K562 (cell line): Measurements from ENCODE around the gene MOCS3. TPM values are rescaled to one million over a fixed set of nuclear protein-coding genes. Genes with fewer than 3 reads are reported as not detected.

Experiments
- CBX2 ChIP-seq: fragments of 200-600 bp; sonication (generic); IDR thresholded peaks from one replicate; pipeline ENCODE4 v1.6.1; 2012; ENCODE audit warnings: mild to moderate bottlenecking, low read length, inconsistent platforms; ENCODE audit not compliant: insufficient read depth, poor library complexity, severe bottlenecking
- ELF2 ChIP-seq: fragments of 250-450 bp; sonication (Bioruptor Pico); IDR thresholded peaks from 2 replicates; pipeline ENCODE4 v1.5.0; 2021; ENCODE audit warnings: mild to moderate bottlenecking
- KAT2B ChIP-seq: IDR thresholded peaks from one replicate; pipeline ENCODE4 v1.6.1; 2012; ENCODE audit warnings: low read depth, mild to moderate bottlenecking, control low read depth, inconsistent platforms, low read length, moderate library complexity
- SPI1 ChIP-seq: IDR thresholded peaks from 2 replicates; pipeline ENCODE4 v1.6.1; 2011; ENCODE audit warnings: low read depth, low read length, control low read depth, borderline replicate concordance
- YY1 ChIP-seq, 3 experiments: IDR thresholded peaks; 2 replicates each; pipeline ENCODE4 v1.6.1; 2011; ENCODE audit warnings: low read length in 2 of 3, mild to moderate bottlenecking in 2 of 3, moderate library complexity in 2 of 3, borderline replicate concordance in 1 of 3, control low read depth in 1 of 3, low read depth in 1 of 3; ENCODE audit not compliant: insufficient read depth in 3 of 3, insufficient replicate concordance in 2 of 3, control insufficient read depth in 1 of 3, insufficient read length in 1 of 3; ENCODE audit errors: extremely low read depth in 1 of 3
- ZBTB8A ChIP-seq: fragments of 450-650 bp; IDR thresholded peaks from 2 replicates; pipeline ENCODE4 v1.6.1; 2018; ENCODE audit warnings: mild to moderate bottlenecking, moderate library complexity; ENCODE audit not compliant: partially characterized antibody
- polyA plus RNA-seq, 8 experiments: library from polyadenylated mRNA; depleted of rRNA in 4 of 8; stranded (reverse) in 5 of 8; unstranded in 3 of 8; fragments of >200 nt; fragmentation: Nextera tagmentation in 2 of 8; fragmentation: Illumina TruSeq in 1 of 8; extraction: Ambion mirVana in 2 of 8; extraction: Trizol in 1 of 8; gene quantifications; 2 replicates each; pipeline versions ENCODE4 v1.2.1 to v1.2.3, GENCODE V29; 2011 to 2014; ENCODE audit warnings: inconsistent platforms in 1 of 8, missing spikeins in 1 of 8
- total RNA-seq, 7 experiments: library from RNA; depleted of rRNA in 6 of 7; stranded (reverse); fragments of >200 nt in 6 of 7; fragmentation: Illumina TruSeq in 2 of 7; extraction: Trizol in 2 of 7; gene quantifications; 2 replicates each; pipeline versions ENCODE4 v1.2.1 to v1.2.3, GENCODE V29; 2011 to 2021; ENCODE audit warnings: low replicate concordance in 1 of 7
- TF ChIP-seq, protein P1 (sequence below): fragments of 250-450 bp; sonication (Bioruptor Pico); IDR thresholded peaks from 2 replicates; pipeline ENCODE4 v1.8.0; 2021; ENCODE audit warnings: borderline replicate concordance, mild to moderate bottlenecking, moderate library complexity; ENCODE audit not compliant: poor library complexity, severe bottlenecking
- TF ChIP-seq, protein P2 (sequence below), 2 experiments: fragments of 150-350 bp in 1 of 2; IDR thresholded peaks; 2 replicates each; pipeline ENCODE4 v1.6.1; 2012 to 2016; ENCODE audit warnings: low read depth in 2 of 2, low read length in 2 of 2, mild to moderate bottlenecking in 1 of 2, moderate library complexity in 1 of 2
- TF ChIP-seq, protein P3 (sequence below): sonication (generic); formaldehyde crosslinking; IDR thresholded peaks from 2 replicates; pipeline ENCODE4 v1.8.1; 2023; ENCODE audit warnings: mild to moderate bottlenecking, missing genetic modification reagents
- TF ChIP-seq, protein P4 (sequence below): sonication (generic); formaldehyde crosslinking; IDR thresholded peaks from 2 replicates; pipeline ENCODE4 v1.8.0; 2022; ENCODE audit warnings: missing genetic modification reagents, mild to moderate bottlenecking, borderline replicate concordance
- TF ChIP-seq, protein P5 (sequence below): fragments of 250-450 bp; sonication (Bioruptor Pico); IDR thresholded peaks from 2 replicates; pipeline ENCODE4 v1.5.0; 2020; ENCODE audit warnings: mild to moderate bottlenecking, borderline replicate concordance
- TF ChIP-seq, protein P6 (sequence below): sonication (generic); formaldehyde crosslinking; IDR thresholded peaks from 2 replicates; pipeline ENCODE4 v1.8.1; 2023; ENCODE audit warnings: mild to moderate bottlenecking, missing genetic modification reagents

MOCS3 gene
- total and polyA plus RNA-seq, 9 of the 15 experiments (the other 6 are each of a cell fraction or from before 2014, with no cell fraction given) = 0.70 to 6.2 (median 2.9) TPM

DNA sequence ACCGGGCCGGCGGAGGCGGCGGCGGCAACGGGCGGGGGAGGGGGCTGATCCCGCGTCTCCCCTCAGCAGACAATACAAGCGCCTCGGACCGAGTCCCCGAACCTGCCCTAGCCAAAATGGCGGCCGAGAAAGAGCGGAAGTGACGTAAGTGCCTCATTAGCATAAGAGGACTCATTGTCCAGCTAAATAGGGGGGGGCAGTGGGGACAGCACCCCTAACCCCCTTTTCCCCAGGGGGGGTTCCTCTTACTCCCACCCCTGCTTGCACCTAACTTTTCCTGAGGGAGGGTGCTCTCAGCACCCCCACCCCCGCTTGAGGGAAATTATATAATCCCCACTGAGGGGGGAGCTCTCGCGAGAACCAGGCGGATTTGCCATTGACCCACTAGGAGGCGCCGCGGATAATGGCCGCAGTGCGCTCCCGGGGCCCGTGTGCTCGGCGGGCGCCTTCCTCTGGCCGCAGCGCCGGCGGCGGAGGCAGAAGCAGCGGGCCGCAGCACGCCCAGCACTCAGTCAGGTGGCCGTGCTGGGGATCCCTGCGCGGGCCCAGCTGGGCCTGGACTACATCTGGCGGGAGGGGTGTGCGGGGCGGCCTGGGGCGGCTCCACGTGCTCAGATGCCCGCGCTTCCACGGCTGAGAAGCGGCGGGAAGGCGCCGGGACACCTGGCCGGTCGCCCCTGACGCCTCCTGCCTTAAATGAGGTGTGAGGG, 27.2 kb upstream of the MOCS3 start, which contains the start of gene ADNP (continued):
- TF ChIP-seq, protein P1, sequence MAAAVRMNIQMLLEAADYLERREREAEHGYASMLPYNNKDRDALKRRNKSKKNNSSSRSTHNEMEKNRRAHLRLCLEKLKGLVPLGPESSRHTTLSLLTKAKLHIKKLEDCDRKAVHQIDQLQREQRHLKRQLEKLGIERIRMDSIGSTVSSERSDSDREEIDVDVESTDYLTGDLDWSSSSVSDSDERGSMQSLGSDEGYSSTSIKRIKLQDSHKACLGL (CRISPR knock-in tag) = peak; percentile 80
- peak; percentile 77 to 92 (median 92) for TF ChIP-seq YY1 (IDR thresholded peaks at IDR 0.05; ENCODE audit: borderline replicate concordance in 1 of 3, control insufficient read depth in 1 of 3, extremely low read depth in 1 of 3, insufficient read depth in 3 of 3, insufficient read length in 1 of 3, insufficient replicate concordance in 2 of 3, low read depth in 1 of 3, low read length in 2 of 3)
- TF ChIP-seq, protein P2, sequence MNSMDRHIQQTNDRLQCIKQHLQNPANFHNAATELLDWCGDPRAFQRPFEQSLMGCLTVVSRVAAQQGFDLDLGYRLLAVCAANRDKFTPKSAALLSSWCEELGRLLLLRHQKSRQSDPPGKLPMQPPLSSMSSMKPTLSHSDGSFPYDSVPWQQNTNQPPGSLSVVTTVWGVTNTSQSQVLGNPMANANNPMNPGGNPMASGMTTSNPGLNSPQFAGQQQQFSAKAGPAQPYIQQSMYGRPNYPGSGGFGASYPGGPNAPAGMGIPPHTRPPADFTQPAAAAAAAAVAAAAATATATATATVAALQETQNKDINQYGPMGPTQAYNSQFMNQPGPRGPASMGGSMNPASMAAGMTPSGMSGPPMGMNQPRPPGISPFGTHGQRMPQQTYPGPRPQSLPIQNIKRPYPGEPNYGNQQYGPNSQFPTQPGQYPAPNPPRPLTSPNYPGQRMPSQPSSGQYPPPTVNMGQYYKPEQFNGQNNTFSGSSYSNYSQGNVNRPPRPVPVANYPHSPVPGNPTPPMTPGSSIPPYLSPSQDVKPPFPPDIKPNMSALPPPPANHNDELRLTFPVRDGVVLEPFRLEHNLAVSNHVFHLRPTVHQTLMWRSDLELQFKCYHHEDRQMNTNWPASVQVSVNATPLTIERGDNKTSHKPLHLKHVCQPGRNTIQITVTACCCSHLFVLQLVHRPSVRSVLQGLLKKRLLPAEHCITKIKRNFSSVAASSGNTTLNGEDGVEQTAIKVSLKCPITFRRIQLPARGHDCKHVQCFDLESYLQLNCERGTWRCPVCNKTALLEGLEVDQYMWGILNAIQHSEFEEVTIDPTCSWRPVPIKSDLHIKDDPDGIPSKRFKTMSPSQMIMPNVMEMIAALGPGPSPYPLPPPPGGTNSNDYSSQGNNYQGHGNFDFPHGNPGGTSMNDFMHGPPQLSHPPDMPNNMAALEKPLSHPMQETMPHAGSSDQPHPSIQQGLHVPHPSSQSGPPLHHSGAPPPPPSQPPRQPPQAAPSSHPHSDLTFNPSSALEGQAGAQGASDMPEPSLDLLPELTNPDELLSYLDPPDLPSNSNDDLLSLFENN (IDR thresholded peaks at IDR 0.05; ENCODE audit: low read depth in 2 of 2, low read length in 2 of 2) = 0 out of 4 replicates have a peak, but pooled peaks of 1 of the 2 experiments have one; percentile 56
- TF ChIP-seq, protein P3, sequence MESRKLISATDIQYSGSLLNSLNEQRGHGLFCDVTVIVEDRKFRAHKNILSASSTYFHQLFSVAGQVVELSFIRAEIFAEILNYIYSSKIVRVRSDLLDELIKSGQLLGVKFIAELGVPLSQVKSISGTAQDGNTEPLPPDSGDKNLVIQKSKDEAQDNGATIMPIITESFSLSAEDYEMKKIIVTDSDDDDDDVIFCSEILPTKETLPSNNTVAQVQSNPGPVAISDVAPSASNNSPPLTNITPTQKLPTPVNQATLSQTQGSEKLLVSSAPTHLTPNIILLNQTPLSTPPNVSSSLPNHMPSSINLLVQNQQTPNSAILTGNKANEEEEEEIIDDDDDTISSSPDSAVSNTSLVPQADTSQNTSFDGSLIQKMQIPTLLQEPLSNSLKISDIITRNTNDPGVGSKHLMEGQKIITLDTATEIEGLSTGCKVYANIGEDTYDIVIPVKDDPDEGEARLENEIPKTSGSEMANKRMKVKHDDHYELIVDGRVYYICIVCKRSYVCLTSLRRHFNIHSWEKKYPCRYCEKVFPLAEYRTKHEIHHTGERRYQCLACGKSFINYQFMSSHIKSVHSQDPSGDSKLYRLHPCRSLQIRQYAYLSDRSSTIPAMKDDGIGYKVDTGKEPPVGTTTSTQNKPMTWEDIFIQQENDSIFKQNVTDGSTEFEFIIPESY (CRISPR knock-in tag) = peak; percentile 92
- TF ChIP-seq CBX2 = no peak
- TF ChIP-seq, protein P4, sequence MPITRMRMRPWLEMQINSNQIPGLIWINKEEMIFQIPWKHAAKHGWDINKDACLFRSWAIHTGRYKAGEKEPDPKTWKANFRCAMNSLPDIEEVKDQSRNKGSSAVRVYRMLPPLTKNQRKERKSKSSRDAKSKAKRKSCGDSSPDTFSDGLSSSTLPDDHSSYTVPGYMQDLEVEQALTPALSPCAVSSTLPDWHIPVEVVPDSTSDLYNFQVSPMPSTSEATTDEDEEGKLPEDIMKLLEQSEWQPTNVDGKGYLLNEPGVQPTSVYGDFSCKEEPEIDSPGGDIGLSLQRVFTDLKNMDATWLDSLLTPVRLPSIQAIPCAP (CRISPR knock-in tag) = 0 out of 2 replicates have a peak, but pooled peaks have one; percentile 86
- no peak for TF ChIP-seq KAT2B
- peak; percentile 49; the same call in 1 of the 2 replicates for TF ChIP-seq ELF2 (CRISPR knock-in tag)
- TF ChIP-seq, protein P5, sequence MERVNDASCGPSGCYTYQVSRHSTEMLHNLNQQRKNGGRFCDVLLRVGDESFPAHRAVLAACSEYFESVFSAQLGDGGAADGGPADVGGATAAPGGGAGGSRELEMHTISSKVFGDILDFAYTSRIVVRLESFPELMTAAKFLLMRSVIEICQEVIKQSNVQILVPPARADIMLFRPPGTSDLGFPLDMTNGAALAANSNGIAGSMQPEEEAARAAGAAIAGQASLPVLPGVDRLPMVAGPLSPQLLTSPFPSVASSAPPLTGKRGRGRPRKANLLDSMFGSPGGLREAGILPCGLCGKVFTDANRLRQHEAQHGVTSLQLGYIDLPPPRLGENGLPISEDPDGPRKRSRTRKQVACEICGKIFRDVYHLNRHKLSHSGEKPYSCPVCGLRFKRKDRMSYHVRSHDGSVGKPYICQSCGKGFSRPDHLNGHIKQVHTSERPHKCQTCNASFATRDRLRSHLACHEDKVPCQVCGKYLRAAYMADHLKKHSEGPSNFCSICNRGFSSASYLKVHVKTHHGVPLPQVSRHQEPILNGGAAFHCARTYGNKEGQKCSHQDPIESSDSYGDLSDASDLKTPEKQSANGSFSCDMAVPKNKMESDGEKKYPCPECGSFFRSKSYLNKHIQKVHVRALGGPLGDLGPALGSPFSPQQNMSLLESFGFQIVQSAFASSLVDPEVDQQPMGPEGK (CRISPR knock-in tag) = peak; percentile 53; the same call in 1 of the 2 replicates
- TF ChIP-seq, protein P6, sequence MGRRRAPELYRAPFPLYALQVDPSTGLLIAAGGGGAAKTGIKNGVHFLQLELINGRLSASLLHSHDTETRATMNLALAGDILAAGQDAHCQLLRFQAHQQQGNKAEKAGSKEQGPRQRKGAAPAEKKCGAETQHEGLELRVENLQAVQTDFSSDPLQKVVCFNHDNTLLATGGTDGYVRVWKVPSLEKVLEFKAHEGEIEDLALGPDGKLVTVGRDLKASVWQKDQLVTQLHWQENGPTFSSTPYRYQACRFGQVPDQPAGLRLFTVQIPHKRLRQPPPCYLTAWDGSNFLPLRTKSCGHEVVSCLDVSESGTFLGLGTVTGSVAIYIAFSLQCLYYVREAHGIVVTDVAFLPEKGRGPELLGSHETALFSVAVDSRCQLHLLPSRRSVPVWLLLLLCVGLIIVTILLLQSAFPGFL (CRISPR knock-in tag) = 0 out of 2 replicates have a peak, but pooled peaks have one; percentile 27
- no peak for TF ChIP-seq ZBTB8A
- peak; percentile 90 for TF ChIP-seq SPI1
